HG03571 (cell line): ENCODE measurements around the gene DESI1.
"Not testable (repeated sequence)": the region's sequence is repeated elsewhere in the genome, so short reads cannot be mapped to it uniquely, and the experiment has no call there.

Experiments used
- ATAC-seq: cut with Tn5 transposase; IDR thresholded peaks from one replicate; pipeline ENCODE4 v1.9.1; 2021; ENCODE audit not compliant: unreplicated experiment

Gene DESI1

DNA sequence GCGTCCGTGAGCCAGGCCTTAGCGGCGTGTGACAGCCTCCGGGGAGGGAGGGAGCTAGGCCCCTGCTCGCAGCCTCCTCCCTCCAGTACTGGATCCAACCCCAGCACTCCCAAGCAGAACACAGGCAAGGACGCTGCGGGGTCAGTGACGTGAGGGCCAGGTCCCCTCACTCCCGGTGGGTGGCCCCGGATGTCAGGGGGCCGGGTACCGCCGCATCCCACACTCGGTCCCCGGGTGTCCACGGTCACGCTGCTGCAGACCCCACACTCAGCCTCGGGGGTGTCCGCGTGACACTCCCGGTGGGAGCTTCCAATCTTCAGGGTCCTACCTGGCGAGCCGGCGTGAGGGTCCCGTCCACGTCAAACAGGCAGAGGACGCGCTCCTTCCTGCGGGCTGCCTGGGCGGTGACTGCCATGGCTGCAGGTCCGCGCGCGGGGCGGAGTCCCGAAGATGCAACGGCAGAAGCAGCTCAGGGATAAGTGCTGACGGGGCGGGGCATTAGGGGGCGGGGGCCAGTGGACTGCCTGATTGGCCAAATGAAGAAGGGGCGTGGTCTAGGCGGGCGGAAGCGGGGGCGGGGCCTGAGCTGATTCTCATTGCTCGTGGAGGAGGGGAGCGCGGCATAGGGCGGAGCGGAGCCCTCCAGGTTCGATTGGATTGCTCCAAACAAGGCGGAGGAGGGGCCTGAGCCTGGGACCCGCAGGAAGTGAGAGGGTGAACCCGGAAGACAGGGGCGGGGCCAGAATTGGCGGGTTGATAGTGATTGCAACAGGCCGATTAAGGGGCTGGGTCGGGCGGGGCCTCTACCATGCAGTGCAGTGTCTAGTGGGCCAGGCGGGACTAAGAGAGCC, 31.2 kb downstream of the DESI1 start, which contains the start of gene PMM1:
PMM1 (minus strand) TSS at position 450 of the 851 bp plus-strand sequence; CDS start at position 415, 35 bp downstream.
- ATAC-seq = peak; percentile 91

- ATAC-seq = no peak
Observed at GRCh38 chr22:41587347-41587723, 33.5 kb downstream of the DESI1 start.

GRCh38 chr22:41585898-41586297, 34.9 kb downstream of the DESI1 start:
- ATAC-seq = no peak

GRCh38 chr22:41584881-41585280, 36.0 kb downstream of the DESI1 start:
- ATAC-seq = no peak

DNA sequence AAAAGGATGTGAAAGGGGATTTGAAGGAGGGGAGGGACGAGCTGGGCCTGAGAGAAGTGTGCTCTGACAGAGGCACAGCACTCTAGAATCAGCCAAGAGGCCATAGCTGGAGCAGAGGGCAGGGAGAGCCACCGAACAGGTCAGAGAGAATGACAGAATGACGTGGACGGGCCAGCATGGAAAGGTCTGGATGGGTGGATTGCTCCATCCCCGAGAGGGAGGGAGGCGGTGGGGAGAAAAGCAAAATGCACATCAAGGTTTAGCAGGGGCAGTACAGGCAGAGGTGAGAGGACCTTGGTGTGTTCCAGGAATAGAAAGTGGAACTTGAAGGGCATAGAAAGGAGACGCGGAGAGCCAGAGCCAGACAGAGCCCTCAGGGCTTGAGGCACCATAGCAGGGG, 38.1 kb downstream of the DESI1 start:
- ATAC-seq = no peak

DNA sequence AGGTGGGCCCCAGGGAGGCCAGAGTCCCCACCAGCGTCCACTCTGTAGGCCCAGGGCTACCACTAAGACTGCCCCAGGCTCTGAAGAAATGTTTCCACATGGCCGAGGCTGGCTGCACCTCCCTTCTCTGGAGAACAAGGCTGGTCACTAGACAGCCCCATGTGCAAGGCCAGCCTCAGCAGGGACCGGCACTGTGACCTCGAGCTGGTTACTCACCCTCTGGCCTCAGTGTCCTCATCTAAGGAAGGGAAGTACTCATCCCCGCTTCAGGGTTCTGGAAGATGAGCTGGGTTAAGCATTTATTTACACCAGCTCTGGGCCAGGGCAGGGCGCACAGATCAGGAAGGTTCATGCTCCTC, 40.9 kb downstream of the DESI1 start:
- ATAC-seq = no peak

- no peak for ATAC-seq
Observed at GRCh38 chr22:41579297-41579996, 41.4 kb downstream of the DESI1 start.

- no peak for ATAC-seq
Observed at GRCh38 chr22:41578818-41579217, 42.0 kb downstream of the DESI1 start.

GRCh38 chr22:41578114-41578513, 42.7 kb downstream of the DESI1 start:
- no peak for ATAC-seq

DNA sequence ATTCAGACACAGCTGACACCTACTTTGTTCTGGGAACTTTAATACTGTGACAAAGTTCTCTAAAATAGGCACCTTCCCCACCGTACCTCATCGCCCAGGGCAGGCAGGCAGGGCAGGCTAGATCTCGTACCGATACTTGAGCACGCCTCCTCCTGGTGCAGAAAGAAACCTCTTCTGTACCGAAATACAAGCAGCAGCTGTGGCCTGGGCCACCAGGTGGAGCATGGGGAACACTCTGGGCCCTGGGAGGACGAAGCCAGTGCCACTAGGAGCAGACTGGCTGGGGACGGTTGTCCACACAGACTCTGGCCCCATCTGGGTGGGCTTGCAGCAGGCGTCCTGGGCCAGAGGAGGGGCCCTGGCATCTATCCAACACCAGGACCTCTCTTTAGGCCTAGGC, 44.0 kb downstream of the DESI1 start:
- ATAC-seq = no peak

DNA sequence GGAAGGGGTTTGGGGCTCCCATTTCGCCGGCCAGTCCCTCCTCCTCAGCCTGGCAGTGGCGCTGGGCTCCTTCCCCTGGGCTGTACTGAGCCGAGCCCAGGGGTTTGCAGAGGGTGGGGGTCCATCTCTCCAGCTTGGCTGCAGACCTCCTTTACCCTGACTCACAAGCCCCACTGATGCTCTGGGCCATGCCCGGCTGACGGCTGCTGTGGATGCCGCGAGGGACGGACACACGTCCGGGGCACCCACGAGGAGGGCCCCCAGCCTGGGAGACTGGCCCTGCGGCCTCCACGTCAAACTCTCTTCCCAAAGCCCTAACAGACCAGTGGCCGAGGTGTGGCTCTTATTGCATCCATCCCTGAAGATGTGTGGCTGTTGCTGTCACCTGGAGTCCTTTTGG, 45.3 kb downstream of the DESI1 start:
- no peak for ATAC-seq

- no peak for ATAC-seq
Observed at GRCh38 chr22:41574847-41575381, 45.9 kb downstream of the DESI1 start.

DNA sequence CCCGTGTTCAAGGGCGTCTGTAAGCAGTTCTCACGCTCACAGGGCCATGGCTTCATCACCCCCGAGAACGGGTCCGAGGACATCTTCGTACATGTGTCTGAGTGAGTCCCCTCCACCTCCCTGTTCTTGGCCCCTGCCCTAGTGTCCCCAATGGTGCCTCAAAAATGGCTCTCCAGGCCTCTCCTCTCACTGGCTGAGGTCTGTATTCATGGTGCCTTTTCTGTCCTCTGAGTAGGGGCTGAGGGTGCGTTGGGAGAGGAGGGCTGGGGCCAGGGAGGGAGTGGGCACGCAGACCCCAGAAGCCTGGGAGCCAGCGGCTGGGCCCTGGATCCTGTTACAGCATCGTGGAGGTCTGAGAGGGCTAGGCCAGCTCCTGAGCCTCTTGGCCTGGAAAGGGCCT, 47.2 kb downstream of the DESI1 start:
- ATAC-seq = no peak

GRCh38 chr22:41572305-41572704, 48.5 kb downstream of the DESI1 start:
- ATAC-seq = not testable (repeated sequence)

- no peak for ATAC-seq
Observed at GRCh38 chr22:41571786-41572185, 49.1 kb downstream of the DESI1 start.

- no peak for ATAC-seq
Observed at GRCh38 chr22:41570221-41570620, 50.6 kb downstream of the DESI1 start.

DNA sequence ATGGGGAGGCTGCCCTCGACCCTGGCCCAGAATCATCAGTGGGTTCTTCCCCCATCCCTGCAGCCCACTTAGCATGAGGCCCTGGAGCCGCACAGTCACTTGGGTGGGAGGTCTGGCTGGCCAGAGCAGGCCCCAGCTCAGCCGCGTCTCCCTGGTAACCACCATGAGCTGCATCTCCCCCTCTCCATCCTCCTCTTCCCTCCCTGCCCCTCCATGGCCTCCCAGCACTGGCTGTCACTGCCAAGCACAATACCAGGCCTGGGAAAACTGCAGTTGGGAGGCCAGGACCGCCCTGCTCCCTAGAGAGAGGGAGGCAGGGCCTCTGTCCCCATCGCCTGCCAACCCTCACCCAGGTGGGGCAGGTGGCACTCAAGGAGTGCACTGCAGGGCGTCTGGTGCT, 52.0 kb downstream of the DESI1 start:
- ATAC-seq = no peak

DNA sequence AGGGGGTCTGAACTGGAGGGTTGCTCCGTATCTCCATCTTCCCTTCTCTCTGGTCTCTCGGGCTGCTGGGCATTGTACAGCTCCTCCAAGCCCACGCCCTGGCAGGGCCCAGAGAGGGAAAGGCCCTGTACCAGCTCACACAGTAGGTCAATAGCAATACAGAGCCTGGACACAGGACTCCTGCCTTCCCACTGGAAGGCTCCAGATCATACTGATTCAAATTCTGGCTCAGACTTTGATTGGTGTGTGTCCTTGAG, 53.4 kb downstream of the DESI1 start:
- no peak for ATAC-seq

DNA sequence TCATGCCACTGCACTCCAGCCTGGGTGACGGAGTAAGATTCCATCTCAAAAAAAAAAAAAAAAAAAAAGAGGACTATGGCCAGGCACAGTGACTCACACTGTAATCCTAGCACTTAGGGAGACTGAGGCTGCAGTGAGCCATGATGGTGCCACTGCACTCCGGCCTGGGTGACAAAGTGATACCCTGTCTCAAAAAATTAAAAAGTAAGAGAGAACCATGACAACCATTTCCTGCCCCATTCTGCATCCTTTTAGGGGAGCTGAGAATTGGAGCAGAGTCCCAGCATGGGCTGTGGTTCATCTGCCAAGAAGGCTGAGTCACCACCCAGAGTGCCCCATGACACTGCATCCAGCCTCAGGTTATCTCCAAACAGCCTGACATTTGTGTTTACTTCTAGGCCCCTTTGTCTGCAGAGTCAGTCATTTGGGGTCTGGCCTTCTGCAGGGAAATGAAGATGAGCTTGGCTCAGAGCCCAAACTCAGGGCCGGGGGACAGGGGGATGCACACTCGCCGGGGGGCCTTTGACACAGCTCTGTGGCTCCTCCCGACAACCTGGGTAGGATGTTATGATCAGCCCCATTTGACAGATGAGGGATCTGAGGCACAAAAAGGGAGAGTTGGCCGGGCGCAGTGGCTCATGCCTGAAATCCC, 55.3 kb downstream of the DESI1 start:
- no peak for ATAC-seq

GRCh38 chr22:41564563-41564962, 56.3 kb downstream of the DESI1 start:
- no peak for ATAC-seq

DNA sequence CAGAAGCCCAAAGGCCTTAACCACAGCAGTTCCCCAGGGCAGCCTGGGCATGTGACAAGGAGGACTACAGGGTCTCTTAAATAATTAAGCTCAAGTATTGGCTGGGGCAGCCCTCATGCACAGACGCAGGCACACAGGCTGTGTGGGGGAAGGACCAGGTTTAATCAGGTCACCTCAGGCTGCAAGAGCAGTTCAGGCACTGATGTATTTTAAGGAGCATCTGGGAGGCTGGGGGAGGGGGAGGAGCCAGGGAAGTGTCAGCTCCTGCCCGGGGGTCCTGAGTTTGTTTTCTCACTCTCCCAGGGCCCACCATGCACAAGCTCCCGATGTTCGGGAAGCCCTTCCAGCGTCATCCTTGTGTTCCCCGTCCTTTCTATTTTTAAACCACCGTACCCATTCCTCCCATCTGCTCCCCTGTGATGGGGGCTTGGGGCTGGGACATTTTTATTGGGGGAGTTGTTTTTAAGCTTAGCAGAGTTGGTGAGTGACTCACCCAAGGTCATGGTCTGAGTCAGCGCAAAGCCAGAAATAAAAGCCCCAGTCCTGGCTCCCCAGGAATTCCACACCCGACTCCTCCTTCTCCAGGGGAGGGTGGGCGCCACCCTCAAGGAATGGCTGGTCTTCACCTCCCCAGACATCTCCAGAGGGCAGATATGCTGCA, 57.7 kb downstream of the DESI1 start:
- no peak for ATAC-seq
